Transverse colon (tissue), 4 donors: ENCODE results near the gene ARHGEF4.

Experiments used
- CTCF ChIP-seq, 5 experiments: fragments of 200-600 bp in 3 of 5; fragments of 450-650 bp in 2 of 5; sonication (generic) in 3 of 5; IDR thresholded peaks; 1 replicate in 2 of 5; 2 replicates in 3 of 5; pipeline ENCODE4 v1.5.1; 2016 to 2017; ENCODE audit warnings: antibody characterized with exemption in 5 of 5, inconsistent platforms in 3 of 5, mild to moderate bottlenecking in 2 of 5, moderate library complexity in 1 of 5
- EP300 ChIP-seq: sonication (generic); formaldehyde crosslinking; IDR thresholded peaks from one replicate; pipeline ENCODE4 v1.6.1; 2017; ENCODE audit warnings: antibody characterized with exemption, low read depth
- POLR2A ChIP-seq: fragments of 450-650 bp; IDR thresholded peaks from one replicate; pipeline ENCODE4 v1.6.1; 2016; ENCODE audit warnings: antibody characterized with exemption, mild to moderate bottlenecking, moderate library complexity
- POLR2AphosphoS5 ChIP-seq, 3 donors: sonication (generic); formaldehyde crosslinking; IDR thresholded peaks; one replicate each; pipeline ENCODE4 v1.6.1; 2016; ENCODE audit warnings: antibody characterized with exemption in 3 of 3

GRCh38 chr2:130806370-130806769, 30.3 kb upstream of the ARHGEF4 start:
- no peak for TF ChIP-seq CTCF (IDR thresholded peaks at IDR 0.05)
- TF ChIP-seq POLR2A: no peak
- no peak for TF ChIP-seq EP300
- no peak for TF ChIP-seq POLR2AphosphoS5 (IDR thresholded peaks at IDR 0.05)
